GM18507 (cell line): Measurements from ENCODE around the gene ACSL1.

Experiments used
- DNase-seq: peaks from one replicate; pipeline ENCODE4 v3.0.0; 2011; ENCODE audit warnings: low read depth; ENCODE audit not compliant: insufficient read length; ENCODE audit errors: extremely low spot score
- FAIRE-seq: peaks from 2 replicates; lab custom pipeline; 2011; peaks lifted over from hg19 to GRCh38; lab: Jason Lieb, UNC

ACSL1 gene

DNA sequence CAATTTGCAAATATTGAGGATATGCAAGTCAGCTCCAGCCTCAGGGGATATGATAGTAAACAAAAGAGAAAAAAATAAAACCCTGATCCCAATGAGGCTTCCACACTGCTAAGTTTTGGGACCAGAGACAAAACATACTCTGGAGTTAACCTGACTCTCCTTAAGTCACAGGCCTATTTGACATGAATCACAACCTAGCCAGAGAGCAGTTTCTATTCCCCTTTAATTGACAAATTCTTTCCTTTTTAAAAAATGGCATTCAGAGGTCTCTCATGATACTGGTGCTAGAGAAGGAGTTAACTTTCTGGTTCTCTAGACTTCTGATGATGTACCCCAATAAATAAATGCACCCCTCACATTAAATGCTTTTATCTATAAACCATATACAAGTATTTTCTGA, 8.8 kb downstream of the ACSL1 start:
- DNase-seq = no peak
- peak; percentile 72 for FAIRE-seq

DNA sequence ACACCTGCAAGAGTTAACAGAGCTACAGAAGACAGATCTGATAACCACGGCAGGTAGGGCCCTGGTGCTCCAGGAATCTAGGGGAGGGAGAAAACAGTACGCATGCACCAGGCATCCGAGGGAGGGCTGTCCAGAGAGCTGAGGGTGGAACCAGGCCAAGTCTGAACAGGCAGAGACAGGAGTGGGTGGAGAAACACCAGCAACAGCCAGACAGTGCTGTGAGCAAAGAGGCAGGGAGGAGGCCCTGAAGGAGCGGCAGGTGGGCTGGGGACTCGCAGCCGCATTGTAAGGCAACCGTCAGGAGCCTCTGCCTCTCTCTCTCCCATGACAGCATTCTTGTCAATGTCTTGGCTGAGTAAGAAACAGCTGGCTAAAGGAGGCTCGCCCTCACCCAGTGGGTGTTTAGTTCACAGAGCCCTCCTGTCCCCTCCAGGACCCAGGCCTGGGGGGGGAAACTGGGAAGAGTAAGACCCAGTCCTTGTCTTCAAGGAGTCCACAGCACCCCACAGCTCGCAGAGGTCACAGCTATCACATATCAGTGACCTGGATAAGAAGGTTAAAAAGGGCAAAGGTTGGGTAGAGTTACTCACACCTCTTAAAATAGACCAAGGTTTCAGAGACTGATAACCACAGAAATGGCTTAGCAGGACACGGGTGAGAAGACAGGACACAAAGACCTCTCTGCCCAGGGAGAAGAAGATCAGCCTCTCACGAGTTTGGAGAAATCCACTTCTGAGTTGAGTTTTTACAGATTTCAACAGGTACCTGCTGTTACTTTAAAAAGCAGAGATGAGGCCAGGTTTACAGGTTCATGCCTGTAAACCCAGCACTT, 10.5 kb downstream of the ACSL1 start:
- FAIRE-seq (peak; percentile 98), DNase-seq (no peak)

DNA sequence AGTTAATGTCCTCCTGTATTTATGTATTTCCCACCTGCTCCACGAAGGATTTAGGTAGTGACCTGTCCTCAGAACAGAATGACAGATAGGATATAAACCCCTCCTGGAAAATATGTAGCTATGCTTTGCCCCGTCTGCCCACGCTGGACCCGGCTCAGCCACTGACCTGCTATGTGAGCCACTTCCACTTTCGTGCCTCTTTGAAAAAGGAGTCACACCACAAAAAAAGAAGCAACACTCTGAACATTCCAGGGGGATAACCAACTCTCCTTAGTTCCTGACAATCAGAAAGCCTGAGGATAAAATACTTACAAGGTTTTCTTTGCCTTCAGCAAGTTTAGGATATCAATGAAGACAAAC, 11.1 kb downstream of the ACSL1 start:
- DNase-seq = no peak

DNA sequence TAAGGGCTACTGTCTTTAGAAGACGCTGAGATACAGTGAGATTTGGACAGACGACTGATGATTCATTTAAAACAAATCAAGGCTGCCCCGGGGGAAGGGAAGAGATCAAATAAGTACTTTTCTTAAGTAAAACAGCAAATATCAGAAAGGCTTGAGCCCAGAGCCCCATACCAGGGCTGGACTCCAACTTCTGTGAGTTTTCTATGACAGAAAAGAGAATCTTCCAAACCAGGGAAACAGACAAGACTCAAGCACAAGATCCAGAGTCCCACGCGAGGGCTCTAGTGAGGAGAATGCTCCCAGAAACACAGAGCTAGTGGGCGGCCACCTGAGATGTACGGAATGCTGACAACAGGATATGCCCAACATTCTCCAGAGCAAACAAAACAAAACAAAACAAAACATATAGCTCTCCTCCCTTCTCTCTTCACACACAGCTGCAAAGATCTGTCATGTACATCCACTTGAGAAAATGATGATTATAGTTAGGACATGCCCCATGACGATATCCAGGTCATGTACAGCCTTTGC, 13.1 kb downstream of the ACSL1 start:
- no peak for DNase-seq
- no peak for FAIRE-seq

More for the DNA sequence above, 11.1 kb downstream of the ACSL1 start:
- no peak for FAIRE-seq

DNA sequence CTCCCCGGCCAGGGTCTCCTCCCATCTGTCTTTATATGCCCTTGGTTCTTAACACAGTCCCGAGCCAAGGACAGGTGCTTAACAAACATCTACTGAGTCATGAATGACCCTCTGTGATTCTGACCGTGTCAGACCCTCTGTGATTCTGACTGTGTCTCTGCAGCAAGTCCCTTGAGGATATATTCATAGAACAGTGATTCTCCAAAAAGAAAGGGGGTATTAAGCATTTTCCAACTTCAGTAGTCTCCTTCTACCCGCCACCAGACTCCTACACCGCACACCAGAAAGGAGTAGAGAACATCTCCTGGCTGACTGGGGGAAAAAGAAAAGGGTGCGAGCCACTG, 13.6 kb downstream of the ACSL1 start:
- no peak for FAIRE-seq
- DNase-seq = no peak

DNA sequence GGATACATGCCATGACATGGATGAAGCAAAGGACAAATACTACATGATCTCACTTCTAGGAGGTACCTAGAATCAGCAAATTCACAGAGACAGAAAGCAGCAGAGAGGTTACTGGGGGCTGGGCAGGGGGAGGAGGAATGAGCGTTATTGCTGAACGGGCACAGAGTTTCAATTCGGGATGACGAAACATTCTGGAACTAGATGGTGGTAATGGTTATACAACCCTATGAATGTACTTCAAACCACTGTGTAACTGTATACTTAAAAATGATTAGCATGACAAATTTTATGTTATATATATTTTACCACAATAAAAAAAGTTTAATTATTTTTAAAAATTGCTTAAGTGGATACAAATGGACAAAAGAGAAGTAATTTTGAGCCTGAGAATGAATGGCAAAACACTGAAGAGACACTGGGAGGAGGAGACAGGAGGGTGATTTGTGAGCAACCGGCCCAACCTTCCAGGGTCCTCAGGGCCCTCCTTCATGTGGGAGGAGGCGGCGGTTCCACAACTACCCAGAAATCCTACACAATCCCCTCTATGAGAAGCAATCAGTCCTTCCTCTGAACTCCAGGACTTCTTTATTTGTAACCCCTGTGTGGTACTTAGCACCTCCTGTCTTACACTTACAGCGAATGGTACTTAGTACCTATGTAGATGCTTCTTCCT, 14.1 kb downstream of the ACSL1 start:
- no peak for DNase-seq
- no peak for FAIRE-seq

DNA sequence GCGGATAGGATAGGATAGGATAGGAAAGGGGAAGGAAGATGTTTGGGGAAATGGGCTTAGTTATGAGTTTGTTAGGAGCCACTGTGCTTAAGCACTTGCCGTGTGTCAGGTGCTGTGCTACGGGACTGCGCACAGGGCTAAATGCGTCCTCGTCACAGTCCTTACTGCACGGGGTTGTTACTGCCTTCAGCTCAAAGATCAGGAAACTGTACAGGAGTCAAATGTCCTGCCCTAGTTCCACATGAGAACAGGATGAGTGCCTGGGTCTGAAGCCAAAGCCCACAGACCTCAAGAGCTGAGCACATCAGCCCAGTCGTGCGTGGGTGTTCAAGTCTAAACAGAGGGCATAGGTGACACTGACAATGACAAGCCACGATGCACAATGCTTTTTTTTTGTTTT, 15.0 kb downstream of the ACSL1 start:
- FAIRE-seq (no peak), DNase-seq (no peak)

DNA sequence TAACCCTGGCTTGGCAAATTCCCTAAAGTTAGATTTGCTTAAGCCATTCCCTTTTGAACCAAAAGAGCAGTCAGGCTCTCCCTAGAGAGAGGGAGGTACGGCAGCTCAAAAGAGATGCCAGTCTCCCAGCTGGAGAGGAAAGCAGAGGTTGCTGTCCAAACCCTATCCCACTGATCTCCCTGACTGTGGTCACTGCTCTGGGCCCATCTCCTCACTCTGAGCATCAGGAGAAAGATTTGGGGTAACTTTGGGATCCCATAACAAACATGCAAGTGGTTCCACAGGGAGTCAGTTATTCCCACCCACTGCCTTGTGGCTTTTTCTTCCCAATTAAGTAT, 17.1 kb downstream of the ACSL1 start:
- no peak for DNase-seq
- FAIRE-seq = no peak

DNA sequence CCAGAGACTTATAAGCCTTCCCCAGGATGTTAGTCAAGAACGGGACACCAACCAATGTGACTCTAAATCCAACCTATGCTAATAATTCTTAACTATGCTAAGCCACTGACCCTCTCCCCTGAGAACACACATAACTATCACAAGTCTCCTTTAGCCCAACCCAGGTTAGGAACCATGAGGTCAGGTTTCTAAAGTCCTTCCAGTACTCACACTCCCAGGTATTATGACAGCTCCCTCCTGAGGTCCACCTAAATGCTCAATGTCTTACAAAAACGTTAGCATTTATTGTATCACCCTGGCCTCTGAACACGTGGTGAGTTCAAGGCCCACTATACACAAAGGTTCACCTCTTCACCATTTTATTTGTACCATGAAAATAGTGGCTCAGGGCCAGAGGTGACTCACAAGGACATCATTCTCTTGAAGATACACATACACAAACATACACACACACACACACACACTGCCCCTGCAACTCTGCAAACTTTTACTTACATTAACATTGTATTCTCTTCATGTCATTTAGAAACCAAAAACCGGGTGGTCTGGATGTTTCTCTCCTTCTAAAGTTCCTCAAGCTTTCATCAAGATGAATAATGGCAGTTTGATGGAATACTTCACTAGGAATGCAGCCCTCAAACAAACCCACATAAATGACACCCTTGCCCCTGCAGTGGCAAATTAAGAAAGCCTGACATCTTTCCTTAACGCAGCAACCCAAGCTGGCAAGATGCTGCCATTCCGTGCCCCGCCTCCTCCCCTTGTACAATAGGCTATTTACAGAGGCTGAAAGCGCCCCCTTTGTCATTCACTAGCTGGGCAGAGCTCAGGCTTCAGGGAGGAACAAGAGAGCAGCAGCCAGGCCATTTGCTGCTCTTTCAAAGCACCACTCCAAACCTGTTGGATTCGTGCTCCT, 17.7 kb downstream of the ACSL1 start:
- no peak for DNase-seq
- no peak for FAIRE-seq

DNA sequence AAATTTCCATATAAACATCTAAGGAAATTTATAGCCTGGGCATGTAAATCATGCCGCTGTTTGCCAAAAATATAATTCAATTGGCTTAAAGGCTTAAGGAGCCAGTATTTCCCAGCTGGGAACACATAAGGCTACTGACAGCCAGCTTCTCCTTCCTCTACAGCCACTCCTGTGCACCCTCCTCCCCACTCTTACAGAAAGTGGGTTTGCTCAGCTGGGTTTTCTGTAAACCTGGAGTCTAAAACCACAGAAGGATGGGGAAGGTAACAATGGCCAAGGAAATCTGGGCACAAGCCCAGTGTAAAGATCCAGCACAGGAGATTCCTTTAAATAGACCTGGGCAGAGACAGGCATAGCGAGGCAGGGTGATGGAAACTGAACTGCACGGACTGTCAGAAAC, 18.5 kb downstream of the ACSL1 start:
- DNase-seq (no peak), FAIRE-seq (no peak)

DNA sequence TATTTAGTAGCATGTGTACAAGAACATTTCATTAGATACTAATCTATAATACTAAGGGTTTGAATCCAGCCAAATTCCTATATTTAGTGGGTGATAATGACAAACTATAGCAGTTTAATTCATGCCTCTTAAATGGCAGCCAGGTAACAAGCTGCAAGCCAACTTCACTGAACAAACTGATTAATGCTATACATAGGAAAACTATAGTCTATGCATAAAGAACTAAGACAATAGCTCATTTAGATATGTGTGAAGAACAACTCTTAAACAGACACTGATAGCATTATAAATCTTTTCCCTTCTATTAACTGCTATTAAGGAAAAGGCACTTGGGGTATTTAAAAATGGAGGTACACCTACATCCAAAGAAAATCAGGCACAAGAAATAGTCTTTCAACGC, 19.1 kb downstream of the ACSL1 start:
- FAIRE-seq (no peak), DNase-seq (no peak)

DNA sequence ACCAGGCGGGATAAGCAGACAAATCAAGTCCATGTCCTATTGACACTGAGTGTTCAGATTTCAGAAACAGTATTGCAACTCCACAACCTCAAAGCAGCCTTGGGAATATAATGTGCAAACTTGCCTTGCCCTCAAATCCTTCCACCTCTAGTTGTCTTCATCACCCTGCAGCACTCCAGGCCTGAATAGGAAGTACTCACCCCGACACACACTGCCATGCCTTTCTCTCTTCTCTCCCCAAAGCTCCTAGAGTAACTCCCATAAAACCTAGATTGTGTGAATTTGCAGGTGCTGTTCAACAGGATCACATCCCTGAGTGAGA, 19.6 kb downstream of the ACSL1 start:
- DNase-seq (no peak), FAIRE-seq (no peak)

DNA sequence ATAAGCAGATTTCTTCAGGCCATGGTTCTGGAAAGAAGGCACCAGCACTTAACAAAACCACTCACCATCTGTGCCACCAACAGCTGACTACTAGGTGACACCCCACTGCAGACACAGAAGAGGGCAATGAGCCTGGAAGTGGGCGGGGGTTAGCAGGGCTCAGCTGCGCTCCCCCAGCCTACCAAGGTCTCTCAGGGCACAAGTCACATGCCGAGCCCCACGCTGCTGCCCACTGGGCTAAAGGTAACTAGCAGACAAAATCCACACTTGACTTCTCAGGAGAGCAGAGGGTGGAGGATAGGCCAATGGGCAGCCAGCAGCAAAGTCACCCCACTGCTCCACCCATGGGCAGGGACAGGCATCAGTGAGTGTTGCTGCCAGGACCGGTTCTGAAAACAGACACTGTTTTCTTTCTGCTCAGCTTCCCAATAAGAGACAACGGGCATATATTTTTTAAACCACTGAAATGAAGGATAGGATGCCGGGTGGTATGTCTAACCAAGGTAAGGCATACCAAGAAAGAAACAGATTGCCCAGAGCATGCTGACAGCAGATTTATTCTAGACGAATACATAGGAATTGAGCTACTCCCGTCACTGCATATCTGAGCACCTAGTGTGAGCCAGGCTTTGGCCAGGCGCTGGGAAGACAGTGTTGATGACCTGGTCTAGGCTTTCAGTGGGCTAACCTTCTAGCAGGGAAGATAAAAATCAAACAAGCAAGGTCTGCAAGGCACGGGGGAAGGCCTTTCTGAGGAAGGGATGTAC, 20.1 kb downstream of the ACSL1 start:
- no peak for DNase-seq
- peak; percentile 71 for FAIRE-seq

DNA sequence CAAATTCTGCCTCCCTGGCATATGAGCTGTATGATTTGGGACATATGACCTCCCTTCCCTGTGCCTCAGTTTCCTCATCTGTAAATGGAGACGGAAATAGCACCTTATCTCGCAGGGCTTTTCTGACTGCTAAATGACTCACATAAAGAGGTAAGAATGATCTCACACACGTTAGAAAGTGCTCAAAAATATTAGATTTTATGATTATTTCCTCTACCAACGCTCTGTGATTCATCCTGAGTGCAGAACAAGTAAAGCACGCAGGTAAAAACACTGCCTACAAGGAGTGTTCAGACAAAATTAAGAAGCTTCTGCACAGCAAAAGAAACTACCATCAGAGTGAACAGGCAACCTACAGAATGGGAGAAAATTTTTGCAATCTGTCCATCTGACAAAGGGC, 21.1 kb downstream of the ACSL1 start:
- no peak for FAIRE-seq
- DNase-seq = no peak

DNA sequence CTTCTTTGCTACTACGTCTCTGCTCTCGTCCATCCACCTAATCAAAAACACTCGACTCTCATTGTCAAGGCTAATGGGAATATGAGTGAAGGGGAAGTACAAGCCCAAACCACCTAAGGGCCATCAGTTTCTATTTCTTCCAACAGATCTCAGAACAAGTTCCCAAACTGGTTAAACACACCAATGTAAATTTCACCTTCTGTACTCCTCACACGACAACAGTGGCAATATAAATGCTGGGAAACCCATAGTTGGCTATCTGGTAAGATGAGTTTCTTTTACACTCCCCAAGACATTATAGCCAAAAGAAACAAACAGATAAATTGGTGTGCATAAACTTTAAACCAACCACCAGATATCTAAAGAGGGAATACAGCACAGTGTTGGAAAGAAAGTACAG, 21.9 kb downstream of the ACSL1 start:
- DNase-seq (no peak), FAIRE-seq (peak; percentile 38)

DNA sequence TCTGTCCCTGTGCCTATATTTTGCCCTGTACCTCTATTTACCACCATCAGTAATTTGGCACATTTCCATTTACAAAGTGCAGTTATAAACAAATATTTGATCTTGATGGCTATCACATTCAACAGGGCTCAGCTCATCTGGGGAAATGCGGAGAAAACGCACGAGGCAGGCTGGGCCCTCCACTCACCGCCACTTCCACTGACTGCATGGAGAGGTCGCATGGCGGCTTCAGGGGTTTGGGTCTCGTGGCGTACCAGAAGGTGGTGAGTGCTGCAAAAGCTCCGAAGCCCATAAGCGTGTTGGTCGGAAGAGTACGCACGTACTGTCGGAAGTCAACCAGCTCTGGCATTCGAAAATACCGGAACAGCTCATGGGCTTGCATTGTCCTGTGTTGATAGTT, 22.6 kb downstream of the ACSL1 start:
- FAIRE-seq = no peak

DNA sequence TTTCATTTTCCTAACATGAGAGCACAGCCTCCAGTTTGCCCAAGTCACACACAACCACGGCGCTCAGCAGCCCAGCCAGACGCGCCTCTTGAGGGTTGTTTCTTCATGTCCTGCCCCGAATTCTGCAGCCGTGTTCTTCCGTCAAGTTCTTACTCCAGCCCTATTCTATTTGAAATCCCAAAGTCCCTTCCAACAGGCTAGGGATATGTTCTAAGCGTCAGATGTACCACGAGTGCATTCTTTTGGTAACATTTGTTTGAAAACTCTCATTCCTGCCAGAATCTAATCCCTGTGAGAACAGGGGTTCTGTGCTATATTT, 23.1 kb downstream of the ACSL1 start:
- FAIRE-seq (no peak), DNase-seq (no peak)

More for the DNA sequence above, 22.6 kb downstream of the ACSL1 start:
- no peak for DNase-seq

DNA sequence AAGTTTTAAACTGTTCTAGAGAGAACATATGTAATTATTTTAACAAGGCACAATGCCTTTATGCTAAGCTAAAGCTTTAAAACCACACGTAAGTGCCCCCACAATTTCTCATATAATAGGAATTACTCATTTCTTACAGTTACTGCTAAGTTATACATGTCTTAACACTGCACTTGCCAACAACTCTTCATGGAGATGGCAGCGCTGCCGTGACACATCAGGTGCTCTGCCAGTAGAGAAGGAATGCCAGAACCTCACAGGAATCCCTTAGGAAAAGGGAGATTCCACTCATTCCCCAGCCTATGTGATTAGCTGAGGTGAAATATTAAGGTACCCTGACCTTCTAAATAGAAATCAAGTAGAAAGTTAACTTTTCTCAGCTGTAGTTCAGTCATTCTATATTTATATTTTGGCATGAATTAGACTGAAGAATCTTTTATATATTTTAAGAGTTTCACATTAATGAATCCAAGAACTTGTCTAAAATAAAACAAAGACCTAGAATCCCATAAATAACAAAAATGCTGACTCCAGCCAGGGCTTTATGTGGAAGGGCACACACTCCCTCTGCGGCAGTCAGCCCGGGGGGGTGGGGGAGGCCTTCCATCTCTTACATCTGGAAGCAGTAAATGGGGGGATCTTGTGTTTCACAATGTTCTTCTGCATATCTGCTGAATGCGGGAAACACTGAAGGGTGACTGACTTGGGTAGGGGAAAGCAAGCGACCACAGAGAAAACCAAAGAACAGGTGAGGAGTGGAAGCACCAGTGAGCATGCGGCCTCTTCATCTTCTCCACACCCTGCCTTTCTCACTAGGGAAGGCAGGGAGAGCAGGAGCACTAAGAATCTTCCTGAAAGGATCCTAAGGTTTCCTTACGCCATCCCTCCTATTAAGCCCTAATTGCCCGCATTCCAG, 23.7 kb downstream of the ACSL1 start:
- no peak for DNase-seq
- FAIRE-seq = no peak

DNA sequence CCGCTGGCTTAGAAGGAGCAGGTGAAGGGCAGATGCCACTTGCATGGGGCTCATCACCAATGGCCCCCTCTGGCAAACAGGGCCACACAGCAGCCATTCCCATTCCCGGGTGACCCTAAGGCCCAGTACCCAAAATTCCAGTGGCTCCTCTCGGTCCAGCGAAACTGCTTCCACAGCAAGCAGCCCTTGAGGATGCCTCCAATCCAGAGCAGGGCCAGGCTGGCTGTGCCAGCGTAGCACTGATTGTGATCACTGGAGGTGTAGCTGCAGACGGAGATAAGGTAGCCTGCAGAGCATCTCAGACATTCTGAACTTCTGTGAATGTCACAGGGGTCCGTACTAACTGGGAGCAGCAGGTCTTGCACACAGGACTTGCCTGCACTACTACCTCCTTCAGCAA, 27.3 kb downstream of the ACSL1 start:
- FAIRE-seq (no peak), DNase-seq (no peak)
